Tibial nerve (tissue), 4 donors: Measurements from ENCODE around the gene ISM1. TPM values are rescaled to one million over a fixed set of nuclear protein-coding genes. Genes with fewer than 3 reads are reported as not detected.

ENCODE experiments used
- DNase-seq, 2 donors: peaks; one replicate each; pipeline ENCODE4 v3.0.0-alpha.2; 2019; ENCODE audit warnings: low spot score in 2 of 2
- H3K27ac ChIP-seq, 4 donors: fragments of 200-600 bp; sonication (generic) in 3 of 4; one replicate each; pipeline ENCODE4 v1.5.1; 2017 to 2019; ENCODE audit warnings: mild to moderate bottlenecking in 1 of 4
- H3K27me3 ChIP-seq, 2 donors: fragments of 200-600 bp; sonication (generic) in 1 of 2; one replicate each; pipeline versions ENCODE4 v1.5.1 to v1.6.0; 2017 to 2019
- H3K36me3 ChIP-seq, 3 donors: fragments of 200-600 bp; sonication (generic); one replicate each; pipeline ENCODE4 v1.5.1; 2018 to 2019
- H3K4me1 ChIP-seq, 4 donors: fragments of 200-600 bp; sonication (generic) in 3 of 4; one replicate each; pipeline ENCODE4 v1.5.1; 2017 to 2019
- H3K4me3 ChIP-seq, 4 donors: fragments of 200-600 bp; sonication (generic) in 3 of 4; one replicate each; pipeline ENCODE4 v1.5.1; 2017 to 2019; ENCODE audit warnings: mild to moderate bottlenecking in 1 of 4, moderate library complexity in 1 of 4
- H3K9me3 ChIP-seq, 4 donors: fragments of 200-600 bp; sonication (generic) in 3 of 4; one replicate each; pipeline ENCODE4 v1.5.1; 2017 to 2019
- CTCF ChIP-seq, 5 experiments: fragments of 200-600 bp in 3 of 5; fragments of 450-650 bp in 2 of 5; sonication (generic) in 3 of 5; IDR thresholded peaks; one replicate each; pipeline ENCODE4 v1.5.1; 2016 to 2019; ENCODE audit warnings: antibody characterized with exemption in 5 of 5, mild to moderate bottlenecking in 3 of 5, moderate library complexity in 2 of 5
- EP300 ChIP-seq, 2 donors: sonication (generic); formaldehyde crosslinking; IDR thresholded peaks; one replicate each; pipeline ENCODE4 v1.6.1; 2017; ENCODE audit warnings: antibody characterized with exemption in 2 of 2, mild to moderate bottlenecking in 1 of 2
- POLR2A ChIP-seq, 2 donors: fragments of 450-650 bp; IDR thresholded peaks; one replicate each; pipeline ENCODE4 v1.6.1; 2017; ENCODE audit warnings: antibody characterized with exemption in 2 of 2, mild to moderate bottlenecking in 2 of 2, moderate library complexity in 2 of 2
- WGBS, 2 donors: methylation state at CpG; one replicate each; pipeline ENCODE4 v1.1.5; 2018; 5-methylcytosine and 5-hydroxymethylcytosine counted together
- total RNA-seq, 4 donors: library from RNA; depleted of rRNA; stranded (reverse); fragments of >200 nt; gene quantifications; one replicate each; pipeline ENCODE4 v1.1.0, GENCODE V29; 2016

ISM1 gene
- total RNA-seq, 4 donors from 2014 or later: 19.3 to 47.3 (median 24.7) TPM

- Histone ChIP-seq H3K4me1 (no peaks in the 10 kb centered on the region), H3K27me3 (no peaks in the 10 kb centered on the region), H3K36me3 (no peaks in the 10 kb centered on the region), H3K27ac (no peak overlapping the region), H3K9me3 (peaks cover 0 to 4% (median 0%) of the 10 kb centered on the region in 4 donors), H3K4me3 (no peak overlapping the region)
- no peak for DNase-seq
- no peak for TF ChIP-seq EP300 (IDR thresholded peaks at IDR 0.05)
- no peak for TF ChIP-seq CTCF (IDR thresholded peaks at IDR 0.05)
- TF ChIP-seq POLR2A (IDR thresholded peaks at IDR 0.05): no peak
- WGBS, 2 donors: 69 to 71% methylated on average over 14 of the region's 14 CpGs
These were observed 63.1 kb downstream of the ISM1 start for GRCh38 chr20:13283869-13284829.

GRCh38 chr20:13284830-13285229, 63.8 kb downstream of the ISM1 start:
- no peak for DNase-seq
- WGBS, 2 donors: 67 to 79% methylated on average over 1 of the region's 1 CpG
- Histone ChIP-seq H3K9me3 (peaks cover 0 to 4% (median 0%) of the 10 kb centered on the region in 4 donors), H3K4me3 (no peak overlapping the region), H3K36me3 (no peaks in the 10 kb centered on the region), H3K27me3 (no peaks in the 10 kb centered on the region), H3K27ac (no peak overlapping the region), H3K4me1 (no peaks in the 10 kb centered on the region)
- TF ChIP-seq EP300 (IDR thresholded peaks at IDR 0.05) (no peak), POLR2A (IDR thresholded peaks at IDR 0.05) (no peak), CTCF (IDR thresholded peaks at IDR 0.05) (no peak)

GRCh38 chr20:13285408-13285807, 64.3 kb downstream of the ISM1 start:
- H3K4me3 ChIP-seq: no peak overlapping the region
- no peaks in the 10 kb centered on the region for H3K27me3 ChIP-seq
- H3K36me3 ChIP-seq: no peaks in the 10 kb centered on the region
- 83 to 89% methylated on average over 6 of the region's 6 CpGs for WGBS, 2 donors
- no peaks in the 10 kb centered on the region for H3K4me1 ChIP-seq
- no peak for DNase-seq
- peaks cover 0 to 4% (median 0%) of the 10 kb centered on the region in 4 donors for H3K9me3 ChIP-seq
- no peak overlapping the region for H3K27ac ChIP-seq
- TF ChIP-seq EP300 (IDR thresholded peaks at IDR 0.05) (no peak), CTCF (IDR thresholded peaks at IDR 0.05) (no peak), POLR2A (IDR thresholded peaks at IDR 0.05) (no peak)

GRCh38 chr20:13286052-13286451, 65.0 kb downstream of the ISM1 start:
- no peak for DNase-seq
- Histone ChIP-seq H3K27me3 (no peaks in the 10 kb centered on the region), H3K9me3 (no peaks in the 10 kb centered on the region), H3K4me3 (no peak overlapping the region), H3K4me1 (no peaks in the 10 kb centered on the region), H3K27ac (no peak overlapping the region), H3K36me3 (no peaks in the 10 kb centered on the region)
- no peak for TF ChIP-seq EP300 (IDR thresholded peaks at IDR 0.05)
- no peak for TF ChIP-seq CTCF (IDR thresholded peaks at IDR 0.05)
- no peak for TF ChIP-seq POLR2A (IDR thresholded peaks at IDR 0.05)
- WGBS, 2 donors: 91 to 94% methylated on average over 5 of the region's 5 CpGs

- Histone ChIP-seq H3K9me3 (no peaks in the 10 kb centered on the region), H3K36me3 (no peaks in the 10 kb centered on the region), H3K27ac (no peak overlapping the region), H3K4me3 (no peak overlapping the region), H3K4me1 (no peaks in the 10 kb centered on the region), H3K27me3 (no peaks in the 10 kb centered on the region)
- DNase-seq: no peak
- 87 to 89% methylated on average over 7 of the region's 7 CpGs for WGBS, 2 donors
- TF ChIP-seq POLR2A (IDR thresholded peaks at IDR 0.05) (no peak), EP300 (IDR thresholded peaks at IDR 0.05) (no peak), CTCF (IDR thresholded peaks at IDR 0.05) (no peak)
These were observed 65.5 kb downstream of the ISM1 start for GRCh38 chr20:13286607-13287006.
